ENCODE results near the gene C1QTNF5.

Gene C1QTNF5

DNA sequence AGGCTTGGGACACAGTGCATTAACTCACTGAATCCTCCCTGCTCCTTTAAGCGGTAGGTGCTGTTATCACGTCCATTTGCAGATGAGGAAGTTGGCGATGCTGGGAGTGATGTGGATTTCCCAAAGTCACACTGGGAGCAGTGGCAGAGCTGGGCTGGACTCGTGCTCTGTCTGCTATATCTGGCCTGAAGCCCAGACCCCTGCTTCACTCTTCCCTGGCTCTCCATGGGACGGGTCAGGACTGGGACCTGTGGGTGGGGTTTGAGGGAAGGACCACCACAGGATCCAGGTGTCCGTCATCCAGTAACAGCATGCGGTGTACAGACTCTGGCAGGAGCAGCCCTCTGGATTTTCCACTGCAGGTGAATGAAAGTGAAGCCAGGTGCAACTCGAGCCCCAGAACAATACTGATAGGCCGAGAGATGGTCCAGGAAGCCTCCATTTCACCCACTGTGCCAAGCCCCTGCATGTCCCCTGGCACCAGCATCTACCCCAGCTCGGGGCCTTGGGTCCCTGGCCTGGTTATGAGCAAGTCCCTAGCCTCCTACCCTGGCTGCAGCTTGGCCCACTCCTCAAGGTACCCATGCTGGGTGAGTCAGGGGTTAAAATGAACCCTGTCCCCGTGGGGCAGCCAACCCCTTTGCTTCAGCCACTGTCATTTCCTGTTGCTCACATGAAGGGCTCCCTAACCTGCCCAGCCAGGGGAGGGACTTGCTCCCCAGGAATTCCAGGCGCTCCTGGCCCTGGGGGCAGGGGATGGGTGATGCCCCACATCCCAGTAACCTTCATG lies 36.6 kb upstream of the C1QTNF5 start:
- Mint-ChIP-seq H3K27ac (ENCODE audit: low read depth) (no peak overlapping the region), H3K4me1 (peaks cover 11% of the 10 kb centered on the region)

DNA sequence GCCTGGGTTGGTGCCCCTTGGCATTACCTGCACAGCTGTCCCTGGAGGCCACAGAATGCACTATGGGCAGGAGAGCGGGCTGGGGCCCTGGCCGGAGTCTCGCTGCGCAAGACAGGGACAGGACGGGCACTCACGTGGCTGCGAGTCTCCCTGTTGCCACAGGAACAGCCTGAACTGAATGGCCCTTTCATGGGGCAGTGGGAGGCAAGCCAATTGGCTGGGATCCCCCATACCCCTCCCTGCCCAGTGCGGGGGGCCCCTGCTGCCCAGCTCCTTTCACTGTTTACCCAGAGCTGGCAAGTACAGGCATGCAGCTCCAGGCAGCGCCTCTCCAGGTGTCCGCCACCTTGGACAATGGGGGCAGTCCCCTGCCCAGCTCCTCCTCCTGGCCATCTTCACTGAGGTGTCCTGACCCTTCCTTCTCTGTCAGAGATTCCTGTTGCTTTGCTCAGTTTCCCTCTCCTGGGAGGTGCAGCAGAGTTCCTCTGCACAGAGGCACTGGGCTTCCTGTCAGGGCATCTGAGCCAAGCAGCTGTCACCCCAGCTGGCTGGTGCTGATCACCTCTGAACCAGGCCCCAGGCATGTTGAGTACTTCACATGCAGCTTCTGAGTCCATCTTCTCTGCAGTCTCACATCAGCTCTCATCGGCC lies 35.6 kb upstream of the C1QTNF5 start:
- Mint-ChIP-seq H3K4me1 (peaks cover 11% of the 10 kb centered on the region), H3K27ac (ENCODE audit: low read depth) (no peak overlapping the region), H3K36me3 (ENCODE audit: insufficient read depth) (peaks cover 6% of the 10 kb centered on the region), H3K4me3 (no peak overlapping the region), H3K27me3 (no peaks in the 10 kb centered on the region), H3K9me3 (no peaks in the 10 kb centered on the region)
- DNase-seq (ENCODE audit: low spot score in 2 of 2) = peak in 1 of 2 donors; percentile 2
- no peak for ATAC-seq (replicated peaks; ENCODE audit: extremely low read depth, poor library complexity, severe bottlenecking)

More for the DNA sequence above, 36.6 kb upstream of the C1QTNF5 start:
- DNase-seq (ENCODE audit: low spot score in 2 of 2) (no peak), ATAC-seq (replicated peaks; ENCODE audit: extremely low read depth, poor library complexity, severe bottlenecking) (no peak)
- H3K27me3 Mint-ChIP-seq = no peaks in the 10 kb centered on the region
- no peaks in the 10 kb centered on the region for H3K9me3 Mint-ChIP-seq
- peaks cover 9% of the 10 kb centered on the region for H3K36me3 Mint-ChIP-seq (ENCODE audit: insufficient read depth)
- H3K4me3 Mint-ChIP-seq = no peak overlapping the region

DNA sequence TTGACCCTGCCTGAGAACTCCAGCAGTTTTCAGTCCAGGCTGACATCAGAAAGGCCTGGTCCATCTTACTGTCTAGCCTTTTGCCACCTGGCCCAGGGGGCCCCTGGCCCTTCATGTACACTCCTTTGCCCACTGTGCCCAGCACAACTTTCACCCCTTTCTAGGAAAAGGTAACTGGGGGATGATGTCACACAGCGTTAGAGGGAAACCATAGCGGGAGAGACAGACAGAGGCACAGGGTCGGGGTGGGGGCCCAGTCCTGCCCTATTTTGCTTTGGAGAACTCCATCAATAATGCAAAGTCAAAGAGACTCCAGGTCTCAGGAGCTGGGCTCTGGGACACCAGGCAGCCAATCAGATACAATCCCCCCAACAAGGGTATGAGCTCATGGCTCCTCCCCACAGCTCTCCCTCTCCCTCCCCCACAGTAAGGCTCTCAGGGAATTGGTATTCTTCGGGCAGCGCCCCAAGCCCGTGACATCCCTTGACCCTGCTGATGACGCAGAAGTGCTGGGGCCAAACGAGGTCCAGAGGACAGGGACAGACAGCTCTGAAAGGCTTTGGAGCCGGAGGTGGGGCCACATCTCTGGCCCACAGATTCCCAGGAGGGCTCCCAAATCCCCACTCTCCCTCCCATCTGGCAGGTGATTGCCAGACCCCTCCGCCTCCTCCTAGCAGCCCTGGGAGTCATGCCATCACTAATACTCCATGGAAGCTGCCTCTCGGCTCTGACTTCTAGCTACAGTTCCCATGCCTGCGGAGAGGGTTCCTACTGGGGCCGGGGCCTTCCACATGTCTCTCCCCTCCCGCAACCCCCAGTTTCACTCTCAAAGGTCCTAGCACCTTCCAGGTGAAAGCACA lies 34.9 kb upstream of the C1QTNF5 start:
- Mint-ChIP-seq H3K27ac (ENCODE audit: low read depth) (no peak overlapping the region), H3K36me3 (ENCODE audit: insufficient read depth) (peaks cover 5% of the 10 kb centered on the region), H3K4me1 (peaks cover 13% of the 10 kb centered on the region), H3K27me3 (no peaks in the 10 kb centered on the region), H3K4me3 (no peak overlapping the region), H3K9me3 (no peaks in the 10 kb centered on the region)
- DNase-seq (ENCODE audit: low spot score in 2 of 2) (no peak), ATAC-seq (replicated peaks; ENCODE audit: extremely low read depth, poor library complexity, severe bottlenecking) (no peak)

DNA sequence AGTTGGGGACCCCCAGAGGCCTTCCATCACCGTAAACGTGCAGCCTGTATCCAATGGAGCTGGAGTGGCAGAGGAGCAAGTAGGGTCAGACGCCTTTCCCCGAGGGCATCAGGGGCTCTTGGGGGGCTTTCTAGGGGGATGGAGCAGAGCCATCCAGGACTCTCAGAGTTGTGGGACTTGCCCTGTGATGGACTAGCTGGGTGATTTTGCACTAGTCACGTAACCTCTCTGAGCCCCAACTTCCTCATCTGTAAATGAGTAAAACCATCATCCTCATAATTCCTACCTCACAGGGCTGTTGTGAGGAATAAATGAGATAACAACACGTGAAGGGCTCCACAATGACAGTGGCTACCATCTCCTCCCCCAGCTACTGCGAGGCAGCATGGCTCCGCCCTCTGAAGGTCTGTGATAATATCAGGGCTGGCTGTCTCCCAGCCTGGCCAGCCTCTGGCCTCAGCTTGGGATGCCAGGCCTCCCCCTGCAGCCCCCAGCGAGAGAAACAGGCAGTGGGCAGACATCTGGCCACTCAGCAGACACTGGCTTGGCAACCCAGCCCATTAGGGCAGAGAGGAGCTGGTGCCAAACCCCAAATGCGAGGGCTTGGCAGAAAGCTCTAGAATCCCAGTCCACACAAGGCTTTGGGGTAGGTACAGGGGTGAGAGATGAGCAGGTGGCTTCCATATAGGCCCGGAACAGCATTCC lies 34.1 kb upstream of the C1QTNF5 start:
- Mint-ChIP-seq H3K27ac (ENCODE audit: low read depth) (no peak overlapping the region), H3K4me1 (peaks cover 21% of the 10 kb centered on the region), H3K4me3 (no peak overlapping the region), H3K36me3 (ENCODE audit: insufficient read depth) (peaks cover 5% of the 10 kb centered on the region), H3K9me3 (no peaks in the 10 kb centered on the region), H3K27me3 (peaks cover 4% of the 10 kb centered on the region)
- DNase-seq (ENCODE audit: low spot score in 2 of 2) = no peak
- ATAC-seq (replicated peaks; ENCODE audit: extremely low read depth, poor library complexity, severe bottlenecking) = no peak

DNA sequence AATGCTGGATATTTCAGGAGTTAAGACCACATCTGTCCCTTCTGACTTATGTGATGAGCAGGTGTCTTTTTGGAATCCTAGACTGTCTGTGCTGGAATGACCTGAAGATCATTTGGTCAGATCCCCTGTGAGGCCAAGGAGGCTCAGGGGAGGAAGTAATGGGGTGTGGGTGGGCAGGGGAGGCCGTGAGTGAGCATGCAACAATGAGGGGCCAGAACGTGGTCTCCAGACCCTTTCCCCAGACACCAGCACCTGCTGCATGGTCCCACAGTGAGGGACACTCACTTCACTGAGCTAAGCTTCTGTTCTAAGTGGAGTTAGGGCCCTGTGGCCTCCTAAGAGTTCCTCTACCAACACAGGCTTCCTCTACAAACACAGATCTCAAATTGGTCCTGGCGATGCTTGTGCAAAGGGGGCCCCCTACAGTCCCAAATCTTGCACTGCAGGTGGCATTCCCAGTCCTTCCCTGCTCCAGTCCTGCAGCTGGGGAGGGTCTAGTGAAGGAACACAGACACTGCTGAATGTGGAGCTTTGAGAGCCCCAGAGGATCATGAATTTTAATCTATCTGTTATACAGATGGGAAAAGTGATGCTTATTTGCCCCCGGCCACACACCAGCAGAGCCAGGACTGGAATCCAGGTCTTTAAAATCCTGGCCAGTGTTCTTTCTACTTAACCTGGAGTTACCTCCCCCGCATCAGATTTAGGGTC lies 33.4 kb upstream of the C1QTNF5 start:
- Mint-ChIP-seq H3K36me3 (ENCODE audit: insufficient read depth) (peaks cover 5% of the 10 kb centered on the region), H3K27me3 (peaks cover 11% of the 10 kb centered on the region), H3K27ac (ENCODE audit: low read depth) (no peak overlapping the region), H3K9me3 (no peaks in the 10 kb centered on the region), H3K4me1 (peaks cover 21% of the 10 kb centered on the region), H3K4me3 (no peak overlapping the region)
- DNase-seq (ENCODE audit: low spot score in 2 of 2) = peak in 1 of 2 donors; percentile 33
- ATAC-seq (replicated peaks; ENCODE audit: extremely low read depth, poor library complexity, severe bottlenecking) = no peak

DNA sequence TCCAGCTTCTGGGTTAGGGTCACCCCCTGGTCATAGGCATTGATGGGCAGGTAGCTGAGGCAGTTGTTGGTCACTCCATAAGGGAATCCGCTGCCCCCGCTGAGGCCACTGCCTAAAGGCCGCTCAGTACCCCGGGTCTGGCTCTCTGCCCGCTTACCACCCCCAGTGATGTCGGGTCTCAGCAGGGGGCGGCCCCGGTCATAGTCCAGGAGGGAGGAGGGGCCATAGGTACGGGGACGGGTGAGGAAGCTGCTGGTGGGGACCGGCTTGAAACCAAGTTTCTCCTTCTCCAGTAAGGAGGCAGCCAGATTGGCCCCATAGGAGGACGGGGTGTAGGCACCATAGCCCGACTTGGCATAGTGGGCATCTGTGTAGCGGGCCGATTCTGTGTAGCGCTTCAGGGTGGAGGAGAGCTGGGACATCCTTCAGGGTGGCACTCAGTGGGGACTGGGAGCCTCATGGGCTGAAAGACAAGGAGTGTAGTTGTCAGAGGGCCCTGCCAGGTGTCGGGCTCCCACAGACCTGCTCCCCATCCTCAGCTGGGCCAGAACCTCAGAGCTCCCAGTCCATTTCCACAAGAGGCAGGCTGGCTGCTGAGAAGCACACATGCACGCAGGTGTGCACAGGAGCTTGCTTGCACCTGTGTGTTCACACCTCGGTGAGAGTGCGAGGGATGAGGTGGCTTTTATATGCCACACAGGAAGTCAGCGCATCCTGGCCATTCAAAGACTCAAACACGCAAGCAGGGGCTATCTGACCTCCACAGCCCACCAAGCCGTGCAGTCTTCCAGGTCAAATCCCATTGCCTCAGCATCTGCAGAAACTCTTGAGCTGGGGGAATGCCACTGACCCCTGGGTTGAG lies 32.6 kb upstream of the C1QTNF5 start:
- peaks cover 19% of the 10 kb centered on the region for H3K27me3 Mint-ChIP-seq
- no peak overlapping the region for H3K4me3 Mint-ChIP-seq
- peaks cover 21% of the 10 kb centered on the region for H3K4me1 Mint-ChIP-seq
- ATAC-seq (replicated peaks; ENCODE audit: extremely low read depth, poor library complexity, severe bottlenecking) (peak; percentile 42), DNase-seq (ENCODE audit: low spot score in 2 of 2) (no peak)
- no peak overlapping the region for H3K27ac Mint-ChIP-seq (ENCODE audit: low read depth)
- H3K36me3 Mint-ChIP-seq (ENCODE audit: insufficient read depth) = peaks cover 5% of the 10 kb centered on the region
- H3K9me3 Mint-ChIP-seq = no peaks in the 10 kb centered on the region

DNA sequence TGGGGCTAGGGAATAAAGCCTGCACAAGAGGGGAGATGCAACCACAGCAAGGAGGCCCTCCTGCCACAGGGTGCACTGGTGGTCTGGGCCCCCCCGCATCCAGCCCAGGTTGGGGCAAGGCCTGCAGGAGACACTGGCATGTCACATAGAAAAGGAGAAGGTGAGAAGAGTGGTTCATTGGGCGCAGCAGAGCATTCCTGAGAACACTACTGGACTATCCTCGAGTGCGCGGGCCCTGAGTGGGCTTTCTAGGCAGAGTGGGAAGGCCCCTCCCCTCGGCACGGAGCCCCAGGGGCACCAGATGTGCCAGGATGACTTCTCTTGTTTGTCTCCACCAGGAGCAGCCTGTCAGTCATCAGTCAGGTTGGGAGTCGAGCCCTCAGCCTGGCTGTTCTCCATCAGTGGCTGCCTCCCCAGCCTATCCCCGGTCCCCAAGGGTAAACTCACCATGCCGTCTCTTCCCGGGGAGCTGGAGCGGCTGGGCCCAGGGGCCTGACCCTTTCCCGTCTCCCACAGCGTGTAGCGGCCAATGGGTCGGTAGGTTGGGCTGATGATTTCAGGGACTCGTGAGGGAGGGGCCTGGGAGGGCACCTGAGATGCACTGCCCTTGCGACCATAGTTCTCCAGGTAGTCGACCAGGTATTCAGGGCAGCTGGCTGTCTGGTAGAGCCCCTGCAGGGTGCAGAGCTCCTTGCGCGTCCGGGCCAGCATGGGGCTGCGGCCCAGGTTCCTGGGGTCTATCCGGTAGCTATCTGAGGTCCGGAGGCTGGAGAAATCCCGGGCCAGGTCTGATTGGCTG lies 31.8 kb upstream of the C1QTNF5 start:
- H3K36me3 Mint-ChIP-seq (ENCODE audit: insufficient read depth) = peaks cover 6% of the 10 kb centered on the region
- ATAC-seq (replicated peaks; ENCODE audit: extremely low read depth, poor library complexity, severe bottlenecking) (no peak), DNase-seq (ENCODE audit: low spot score in 2 of 2) (no peak)
- H3K27me3 Mint-ChIP-seq = peaks cover 27% of the 10 kb centered on the region
- H3K9me3 Mint-ChIP-seq = no peaks in the 10 kb centered on the region
- peaks cover 21% of the 10 kb centered on the region for H3K4me1 Mint-ChIP-seq
- H3K27ac Mint-ChIP-seq (ENCODE audit: low read depth) = no peak overlapping the region
- H3K4me3 Mint-ChIP-seq = no peak overlapping the region

DNA sequence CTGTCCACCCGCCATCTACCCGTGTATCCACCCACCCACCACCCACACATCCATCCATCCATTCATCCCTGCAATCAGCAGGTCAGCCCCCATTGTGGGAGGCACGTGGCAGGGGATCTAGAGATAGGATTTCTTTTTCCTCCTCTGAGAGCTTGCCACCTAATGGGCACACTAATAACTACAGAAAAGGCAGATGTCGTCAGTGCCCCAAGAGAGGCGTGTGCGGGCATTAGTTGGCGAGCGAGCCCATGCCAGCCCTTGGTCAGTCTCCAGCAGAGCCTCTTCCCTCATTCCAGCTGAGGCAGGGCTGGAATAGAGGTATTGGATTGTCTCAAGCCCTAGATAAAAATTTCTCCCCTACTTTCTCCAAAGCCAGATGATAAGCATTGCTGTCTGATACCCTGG lies 31.1 kb upstream of the C1QTNF5 start:
- no peak for DNase-seq (ENCODE audit: low spot score in 2 of 2)
- ATAC-seq (replicated peaks; ENCODE audit: extremely low read depth, poor library complexity, severe bottlenecking) = no peak
- Mint-ChIP-seq H3K27ac (ENCODE audit: low read depth) (no peak overlapping the region), H3K9me3 (no peaks in the 10 kb centered on the region), H3K27me3 (peaks cover 34% of the 10 kb centered on the region), H3K4me1 (peaks cover 21% of the 10 kb centered on the region), H3K4me3 (no peak overlapping the region), H3K36me3 (ENCODE audit: insufficient read depth) (peaks cover 6% of the 10 kb centered on the region)

DNA sequence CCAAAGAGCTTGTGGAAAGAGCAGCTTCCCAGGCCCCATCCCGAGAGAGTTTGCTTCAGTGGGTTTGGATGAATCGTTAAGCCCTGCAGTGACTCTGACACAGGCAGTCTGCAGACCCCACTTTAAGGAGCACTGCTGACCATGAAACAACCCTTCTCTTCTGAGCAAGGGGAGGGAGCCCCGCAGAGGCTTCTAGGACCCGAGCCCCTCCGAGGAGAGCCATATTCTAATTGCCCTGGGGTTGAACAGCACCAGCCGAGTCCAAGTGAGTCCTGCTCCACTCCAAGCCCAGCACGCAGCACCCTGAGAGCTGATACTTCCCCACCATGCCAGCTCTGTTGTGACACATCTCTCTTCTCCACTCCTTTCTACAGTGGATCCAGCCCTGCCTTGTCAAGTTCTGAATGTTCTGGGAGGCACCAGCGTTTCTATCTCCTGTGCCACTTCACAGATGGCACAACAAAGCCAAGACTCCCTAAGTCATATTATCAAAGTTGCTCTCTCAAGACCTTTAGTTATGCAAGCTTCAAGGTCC lies 30.5 kb upstream of the C1QTNF5 start:
- DNase-seq (ENCODE audit: low spot score in 2 of 2) = no peak
- no peaks in the 10 kb centered on the region for H3K9me3 Mint-ChIP-seq
- no peak for ATAC-seq (replicated peaks; ENCODE audit: extremely low read depth, poor library complexity, severe bottlenecking)
- peaks cover 6% of the 10 kb centered on the region for H3K36me3 Mint-ChIP-seq (ENCODE audit: insufficient read depth)
- peaks cover 21% of the 10 kb centered on the region for H3K4me1 Mint-ChIP-seq
- peak overlapping the region; percentile 59 for H3K27ac Mint-ChIP-seq (ENCODE audit: low read depth)
- peaks cover 40% of the 10 kb centered on the region for H3K27me3 Mint-ChIP-seq
- no peak overlapping the region for H3K4me3 Mint-ChIP-seq

DNA sequence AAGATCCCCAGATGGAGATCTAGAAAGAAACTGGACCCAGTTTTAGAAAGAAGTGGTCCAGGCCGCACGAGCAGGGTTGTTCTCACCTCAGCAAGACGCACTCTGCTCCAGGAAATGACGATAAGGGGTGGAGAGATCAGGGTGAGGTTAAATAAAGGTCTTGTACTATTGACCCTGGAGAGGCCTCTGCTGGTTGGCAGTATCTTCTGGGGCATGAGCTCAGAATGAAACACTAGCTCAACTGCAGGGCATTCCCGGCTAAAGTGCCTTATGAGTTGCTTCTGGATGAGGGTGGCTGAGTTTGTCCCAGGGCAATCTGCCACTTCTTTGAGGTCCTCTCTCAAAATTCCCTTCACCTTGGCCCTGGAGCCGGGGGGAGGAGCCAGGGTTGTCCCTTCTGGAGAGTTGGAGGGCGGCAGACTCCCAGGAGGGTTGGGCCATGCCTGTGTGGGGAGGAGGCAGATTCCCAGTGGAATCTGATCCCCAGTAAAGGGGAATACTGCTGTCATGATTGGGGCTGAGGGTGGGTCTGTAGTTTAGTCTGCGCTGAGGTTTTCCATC lies 29.9 kb upstream of the C1QTNF5 start:
- peak; percentile 79 for ATAC-seq (replicated peaks; ENCODE audit: extremely low read depth, poor library complexity, severe bottlenecking)
- Mint-ChIP-seq H3K27ac (ENCODE audit: low read depth) (peak overlapping the region; percentile 59), H3K4me1 (peaks cover 21% of the 10 kb centered on the region), H3K36me3 (ENCODE audit: insufficient read depth) (peaks cover 6% of the 10 kb centered on the region), H3K9me3 (no peaks in the 10 kb centered on the region), H3K4me3 (no peak overlapping the region), H3K27me3 (peaks cover 46% of the 10 kb centered on the region)
- no peak for DNase-seq (ENCODE audit: low spot score in 2 of 2)

All from central memory CD8-positive, alpha-beta T cell (primary cell).